ENCODE measurements around the gene KNTC1. TPM values are rescaled to one million over a fixed set of nuclear protein-coding genes. Genes with fewer than 3 reads are reported as not detected.

Gene KNTC1
- total and polyA plus RNA-seq, 2 of the 8 experiments (the other 6 are each of a cell fraction or from before 2014, with no cell fraction given): 52.7 to 80.2 TPM

DNA sequence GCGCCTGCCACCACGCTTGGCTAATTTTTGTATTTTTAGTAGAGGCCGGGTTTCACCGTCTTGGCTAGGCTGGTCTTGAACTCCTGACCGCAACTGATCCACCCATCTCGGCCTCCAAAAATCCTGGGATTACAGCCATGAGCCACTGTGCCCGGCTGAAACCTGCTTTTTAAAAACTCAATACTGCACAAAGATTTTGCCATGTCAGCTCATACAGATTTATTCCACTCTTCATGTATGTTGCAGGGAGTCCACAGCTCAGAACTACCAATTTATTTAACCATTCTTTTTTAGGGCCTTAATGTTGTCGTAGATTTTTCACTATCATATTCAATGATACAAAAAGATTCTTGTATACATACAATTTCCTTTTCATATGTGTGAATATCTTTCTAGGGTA lies 46.3 kb upstream of the KNTC1 start:
- Histone ChIP-seq H2BK5ac (ENCODE audit: low read depth, low read length) (no peak overlapping the region), H3K9me3 (ENCODE audit: insufficient read depth in 2 of 2, low read depth in 1 of 2, low read length in 1 of 2) (no peaks in the 10 kb centered on the region), H3K9ac (replicated peaks in 1 of 4; ENCODE audit: extremely low read depth in 1 of 4, low read depth in 3 of 4, low read length in 3 of 4) (no peak overlapping the region), H3K79me1 (ENCODE audit: low read depth, low read length) (no peaks in the 10 kb centered on the region), H3K14ac (ENCODE audit: insufficient read length) (no peak overlapping the region), H2AFZ (ENCODE audit: low read length) (no peak overlapping the region), H3K23ac (ENCODE audit: insufficient read length) (no peak overlapping the region), H4K5ac (ENCODE audit: insufficient read length, low read depth, low read length) (no peak overlapping the region), H4K91ac (replicated peaks; ENCODE audit: insufficient read length, low read length) (no peak overlapping the region), H2BK120ac (replicated peaks; ENCODE audit: low read depth, low read length) (no peak overlapping the region), H3K27me3 (replicated peaks in 1 of 4; ENCODE audit: control insufficient read depth in 3 of 4, extremely low read depth in 1 of 4, insufficient read depth in 3 of 4, low read length in 3 of 4) (no peaks in the 10 kb centered on the region), H2BK15ac (ENCODE audit: low read length) (no peak overlapping the region), H3K27ac (ENCODE audit: low read depth, low read length) (no peak overlapping the region), H2BK12ac (ENCODE audit: low read depth, low read length) (no peak overlapping the region), H3K4me3 (ENCODE audit: extremely low read depth in 1 of 4, insufficient read depth in 2 of 4, low read depth in 3 of 4, low read length in 4 of 4) (no peak overlapping the region), H3K23me2 (ENCODE audit: low read depth, low read length) (no peaks in the 10 kb centered on the region), H3K18ac (ENCODE audit: extremely low read depth, low read length) (no peak overlapping the region), H3K4me1 (replicated peaks in 1 of 4; ENCODE audit: control insufficient read depth in 3 of 4, insufficient read depth in 4 of 4, low read length in 3 of 4) (no peaks in the 10 kb centered on the region), H2AK5ac (ENCODE audit: low read depth, low read length) (no peak overlapping the region), H3K4me2 (ENCODE audit: insufficient read depth in 1 of 2, low read depth in 2 of 2, low read length in 2 of 2) (no peak overlapping the region), H3K79me2 (ENCODE audit: control insufficient read depth in 1 of 2, insufficient read depth in 2 of 2, low read length in 2 of 2) (no peaks in the 10 kb centered on the region), H3K36me3 (ENCODE audit: control insufficient read depth in 2 of 4, insufficient read depth in 4 of 4, low read length in 3 of 4) (peaks cover 12 to 91% (median 54%) of the 10 kb centered on the region in 4 experiments), H2BK20ac (ENCODE audit: low read length) (no peak overlapping the region), H4K20me1 (replicated peaks in 1 of 2; ENCODE audit: control insufficient read depth in 1 of 2, insufficient read depth in 2 of 2, low read length in 2 of 2) (no peaks in the 10 kb centered on the region), H3K4ac (replicated peaks; ENCODE audit: insufficient read length, low read depth, low read length) (no peak overlapping the region), H3K56ac (replicated peaks; ENCODE audit: insufficient read length, low read depth, low read length) (no peak overlapping the region), H4K8ac (ENCODE audit: extremely low read depth, insufficient read depth, low read length) (no peak overlapping the region)
- FAIRE-seq: no peak
- no peak for DNase-seq (ENCODE audit: low read depth in 1 of 2, low spot score in 2 of 2)
- ChIA-PET CTCF (ENCODE audit: partially characterized antibody) (interaction anchor here (0.6 to 1.7 kb wide), 4 partner anchors 10 to 144 kb away, joined by 3 to 9 read pairs (median 4); no protein-coding TSS in a partner anchor), POLR2A (ENCODE audit: partially characterized antibody) (interaction anchor here (0.8 to 1.6 kb wide), 5 partner anchors 9 to 20 kb away, joined by 3 to 4 read pairs (median 3); partner anchors contain the start of gene ZCCHC8)
- WGBS, 2 experiments (ENCODE audit: extremely low coverage in 1 of 2, insufficient coverage in 1 of 2, insufficient read length in 1 of 2, insufficient replicate concordance in 2 of 2, low coverage in 1 of 2, low lambda C conversion rate in 2 of 2, missing lambda C conversion rate in 1 of 2): 89% methylated on average over 8 of the region's 8 CpGs; no CpG with 5 or more reads in 1 of the 2 experiments
- TF ChIP-seq CTBP2 (IDR thresholded peaks at IDR 0.05; ENCODE audit: borderline replicate concordance, insufficient read depth, insufficient read length, low read length): no peak
- no peak for TF ChIP-seq POLR2AphosphoS5 (IDR thresholded peaks at IDR 0.05; ENCODE audit: low read depth, low read length)
- no peak for TF ChIP-seq TAF1 (IDR thresholded peaks at IDR 0.05; ENCODE audit: low read depth, low read length)
- no peak for TF ChIP-seq NRF1 (IDR thresholded peaks at IDR 0.05; ENCODE audit: low read depth, low read length)
- TF ChIP-seq SP4 (IDR thresholded peaks at IDR 0.05; ENCODE audit: low read length): no peak
- TF ChIP-seq POU5F1 (IDR thresholded peaks at IDR 0.05; ENCODE audit: low read depth, low read length): no peak
- no peak for TF ChIP-seq SUZ12 (IDR thresholded peaks at IDR 0.05; ENCODE audit: low read length)
